ENCODE results near the gene TUBGCP2. TPM values are rescaled to one million over a fixed set of nuclear protein-coding genes. Genes with fewer than 3 reads are reported as not detected.

TUBGCP2 gene
- total RNA-seq, 4 donors from 2014 or later, result 21.5 to 43.8 (median 36.5) TPM

DNA sequence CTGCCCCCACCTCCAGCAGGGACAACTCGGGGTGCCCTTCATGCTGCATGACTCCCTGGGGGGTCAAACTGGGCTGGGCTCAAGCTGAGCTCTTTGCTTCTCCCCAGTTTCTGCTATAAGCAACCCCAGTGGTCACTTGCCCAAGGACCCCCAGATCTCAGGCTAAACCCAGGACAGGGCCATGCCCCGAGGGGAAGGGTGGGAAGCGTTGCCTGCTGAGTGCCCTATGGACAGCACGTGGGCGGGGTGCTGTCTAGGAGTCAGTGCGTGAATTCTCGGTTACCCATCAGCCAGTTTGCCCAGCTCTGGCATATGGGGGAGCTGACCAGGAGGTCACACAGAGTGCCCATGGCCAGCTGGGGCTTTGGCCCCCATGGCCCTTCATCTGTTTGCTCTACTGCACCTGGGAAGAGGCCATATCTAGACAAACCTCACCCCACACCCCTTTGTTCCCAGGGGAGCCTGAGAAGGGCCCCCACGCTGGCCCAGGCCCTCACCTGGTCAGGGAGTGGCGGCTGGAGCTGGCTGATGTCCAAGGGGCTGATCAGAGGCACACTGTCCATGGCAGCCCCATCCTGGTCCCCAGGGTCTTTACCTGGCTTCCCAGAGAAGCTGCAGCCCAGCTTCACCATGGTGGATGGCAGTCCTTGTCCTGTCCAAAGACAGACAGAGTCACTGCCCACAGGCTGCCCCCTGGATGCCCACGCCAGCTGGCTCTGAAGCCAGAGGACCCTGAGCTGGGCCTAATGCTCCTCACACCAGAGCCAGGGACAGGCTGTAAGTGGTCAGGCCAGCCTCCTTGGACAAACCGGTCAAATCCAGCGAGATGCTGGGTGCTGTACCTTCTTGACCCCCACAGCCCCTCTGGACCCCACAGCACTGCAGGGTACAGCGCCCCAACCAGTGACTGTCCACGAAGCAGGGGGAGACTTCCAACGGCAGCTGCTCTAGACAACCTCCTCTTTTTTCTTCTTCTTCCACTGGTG, 20.0 kb upstream of the TUBGCP2 start:
- Histone ChIP-seq H3K27me3 (peaks cover 62 to 83% (median 68%) of the 10 kb centered on the region in 3 donors), H3K9me3 (no peaks in the 10 kb centered on the region), H3K4me1 (peaks cover 0 to 6% of the 10 kb centered on the region in 2 donors), H3K4me3 (no peak overlapping the region), H3K36me3 (no peaks in the 10 kb centered on the region), H3K27ac (no peak overlapping the region)
- no peak for DNase-seq
- no peak for TF ChIP-seq POLR2A (IDR thresholded peaks at IDR 0.05)
- TF ChIP-seq, protein P1, sequence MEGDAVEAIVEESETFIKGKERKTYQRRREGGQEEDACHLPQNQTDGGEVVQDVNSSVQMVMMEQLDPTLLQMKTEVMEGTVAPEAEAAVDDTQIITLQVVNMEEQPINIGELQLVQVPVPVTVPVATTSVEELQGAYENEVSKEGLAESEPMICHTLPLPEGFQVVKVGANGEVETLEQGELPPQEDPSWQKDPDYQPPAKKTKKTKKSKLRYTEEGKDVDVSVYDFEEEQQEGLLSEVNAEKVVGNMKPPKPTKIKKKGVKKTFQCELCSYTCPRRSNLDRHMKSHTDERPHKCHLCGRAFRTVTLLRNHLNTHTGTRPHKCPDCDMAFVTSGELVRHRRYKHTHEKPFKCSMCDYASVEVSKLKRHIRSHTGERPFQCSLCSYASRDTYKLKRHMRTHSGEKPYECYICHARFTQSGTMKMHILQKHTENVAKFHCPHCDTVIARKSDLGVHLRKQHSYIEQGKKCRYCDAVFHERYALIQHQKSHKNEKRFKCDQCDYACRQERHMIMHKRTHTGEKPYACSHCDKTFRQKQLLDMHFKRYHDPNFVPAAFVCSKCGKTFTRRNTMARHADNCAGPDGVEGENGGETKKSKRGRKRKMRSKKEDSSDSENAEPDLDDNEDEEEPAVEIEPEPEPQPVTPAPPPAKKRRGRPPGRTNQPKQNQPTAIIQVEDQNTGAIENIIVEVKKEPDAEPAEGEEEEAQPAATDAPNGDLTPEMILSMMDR (IDR thresholded peaks at IDR 0.05 in 4 of 5, conservative IDR thresholded peaks at IDR 0.05 in 1 of 5), result no peak
- in situ Hi-C loops (cut with MboI; ENCODE audit: low sequenced_read_pairs in 4 of 4), result no loop called here
- intact Hi-C loops (cut with DNase I; ENCODE audit: low total_unique reads), result loop anchor here (10.0 kb wide), 1 partner anchor 196 kb away; the partner anchor contains the start of gene CYP2E1
- ATAC-seq, result no peak

- in situ Hi-C loops (cut with MboI; ENCODE audit: low sequenced_read_pairs in 4 of 4), result no loop called here
- Histone ChIP-seq H3K4me1 (peaks cover 0 to 6% of the 10 kb centered on the region in 2 donors), H3K27ac (no peak overlapping the region), H3K36me3 (no peaks in the 10 kb centered on the region), H3K9me3 (no peaks in the 10 kb centered on the region), H3K27me3 (peaks cover 62 to 85% (median 66%) of the 10 kb centered on the region in 3 donors), H3K4me3 (no peak overlapping the region)
- TF ChIP-seq, protein P1 (IDR thresholded peaks at IDR 0.05 in 4 of 5, conservative IDR thresholded peaks at IDR 0.05 in 1 of 5), result no peak
- no peak for TF ChIP-seq POLR2A (IDR thresholded peaks at IDR 0.05)
- DNase-seq, result no peak
- ATAC-seq, result no peak
- intact Hi-C loops (cut with DNase I; ENCODE audit: low total_unique reads), result loop anchor here (10.0 kb wide), 1 partner anchor 197 kb away; the partner anchor contains the start of gene CYP2E1
Observed at GRCh38 chr10:133327651-133328357, 19.1 kb upstream of the TUBGCP2 start.

- no peak overlapping the region for H3K4me3 ChIP-seq
- TF ChIP-seq, protein P1 (IDR thresholded peaks at IDR 0.05 in 4 of 5, conservative IDR thresholded peaks at IDR 0.05 in 1 of 5), result no peak
- TF ChIP-seq POLR2A (IDR thresholded peaks at IDR 0.05), result no peak
- no peaks in the 10 kb centered on the region for H3K9me3 ChIP-seq
- H3K4me1 ChIP-seq, result peaks cover 0 to 6% of the 10 kb centered on the region in 2 donors
- intact Hi-C loops (cut with DNase I; ENCODE audit: low total_unique reads), result loop anchor here (10.0 kb wide), 1 partner anchor 198 kb away; the partner anchor contains the start of gene CYP2E1
- H3K27ac ChIP-seq, result no peak overlapping the region
- DNase-seq, result no peak
- peaks cover 57 to 77% (median 60%) of the 10 kb centered on the region in 3 donors for H3K27me3 ChIP-seq
- in situ Hi-C loops (cut with MboI; ENCODE audit: low sequenced_read_pairs in 4 of 4), result no loop called here
- ATAC-seq, result no peak
- no peaks in the 10 kb centered on the region for H3K36me3 ChIP-seq
Observed at GRCh38 chr10:133326745-133327650, 18.3 kb upstream of the TUBGCP2 start.

DNA sequence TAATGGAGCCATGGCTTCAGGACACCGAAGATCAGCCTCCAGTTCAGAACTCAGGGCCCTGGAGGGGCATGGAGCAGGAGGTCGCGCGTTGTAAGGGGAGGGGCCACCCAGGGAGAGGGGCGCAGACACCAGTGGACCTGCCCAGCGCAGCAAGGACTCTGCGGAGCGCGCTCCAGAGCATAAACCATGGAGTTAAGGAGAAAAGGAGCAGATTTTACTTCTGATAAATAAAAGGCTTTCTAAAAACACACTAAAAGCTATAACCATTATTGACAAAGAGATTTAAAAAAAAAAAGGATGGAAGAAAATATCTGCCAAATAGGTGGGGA, 17.5 kb upstream of the TUBGCP2 start:
- intact Hi-C loops (cut with DNase I; ENCODE audit: low total_unique reads), result loop anchor here (10.0 kb wide), 1 partner anchor 199 kb away; the partner anchor contains the start of gene CYP2E1
- no peaks in the 10 kb centered on the region for H3K36me3 ChIP-seq

More for the DNA sequence above, 17.5 kb upstream of the TUBGCP2 start:
- peaks cover 50 to 74% (median 56%) of the 10 kb centered on the region in 3 donors for H3K27me3 ChIP-seq
- in situ Hi-C loops (cut with MboI; ENCODE audit: low sequenced_read_pairs in 4 of 4), result no loop called here
- H3K9me3 ChIP-seq, result no peaks in the 10 kb centered on the region
- H3K4me3 ChIP-seq, result peak overlapping the region in 3 of 4 donors; percentile 36 to 44 (median 41)
- ATAC-seq (no peak), DNase-seq (no peak)
- no peak overlapping the region for H3K27ac ChIP-seq
- H3K4me1 ChIP-seq, result peaks cover 0 to 6% of the 10 kb centered on the region in 2 donors
- no peak for TF ChIP-seq POLR2A (IDR thresholded peaks at IDR 0.05)
- TF ChIP-seq, protein P1 (IDR thresholded peaks at IDR 0.05 in 4 of 5, conservative IDR thresholded peaks at IDR 0.05 in 1 of 5), result no peak

All from gastrocnemius medialis (tissue), 4 donors.